ENCODE results near the gene ENO3.

ENO3 gene

DNA sequence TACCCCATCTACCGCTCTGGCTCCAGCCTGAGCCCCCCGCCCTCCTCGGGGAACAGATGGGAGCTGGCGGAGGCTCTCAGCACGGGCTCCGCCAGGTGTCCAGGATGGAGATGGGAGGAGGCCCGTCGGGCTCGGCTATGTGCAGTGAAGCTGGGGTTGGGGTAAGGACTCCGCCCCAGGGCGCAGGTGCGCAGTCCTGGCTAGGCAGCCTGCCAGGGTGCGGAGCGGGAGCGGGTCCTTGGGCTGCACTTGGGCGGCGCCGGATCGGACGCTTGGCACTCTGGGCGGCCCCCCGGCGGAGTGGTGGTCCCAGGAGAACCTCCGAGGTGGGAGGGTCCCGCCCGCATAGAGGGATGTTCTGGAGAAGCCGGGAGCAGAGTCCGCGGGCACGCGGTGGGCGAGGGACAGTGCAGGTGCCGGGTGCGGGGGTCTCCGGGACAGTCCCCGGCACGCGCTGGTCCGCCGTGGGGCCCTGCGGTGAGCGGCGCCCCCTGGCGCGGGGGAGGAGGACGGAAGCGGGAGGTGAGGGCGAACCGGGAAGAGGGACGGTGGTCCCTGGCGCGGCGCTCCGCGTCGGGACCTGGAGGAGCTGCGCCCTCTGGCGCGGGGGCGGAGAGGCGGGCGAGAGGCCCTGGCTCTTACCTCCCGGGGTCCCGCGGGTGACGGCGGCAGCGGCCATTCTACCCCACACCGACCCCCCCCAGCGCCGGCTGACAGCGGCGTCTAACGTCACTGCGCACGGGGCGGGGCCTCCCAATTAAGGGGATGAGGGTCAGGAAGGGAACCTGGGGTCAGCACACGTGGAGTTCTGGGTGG is 36.2 kb downstream of the ENO3 start, which contains the start of gene CAMTA2:
TSS of gene CAMTA2 (minus strand) at position 725 of the 816 bp plus-strand sequence. CDS start 1,453 bp downstream, outside the sequence.
- peaks cover 15 to 24% of the 10 kb centered on the region in 2 donors for H3K4me1 ChIP-seq (ENCODE audit: control insufficient read depth in 1 of 2, insufficient read depth in 2 of 2, low read length in 2 of 2)
- H3K27me3 ChIP-seq (ENCODE audit: low read depth, low read length): no peaks in the 10 kb centered on the region
- peak within 1 kb of the TSS; percentile 82 for H3K27ac ChIP-seq (ENCODE audit: low read length)
- peak within 1 kb of the TSS; percentile 65 to 78 for H3K4me3 ChIP-seq (ENCODE audit: low read depth in 1 of 2, low read length in 2 of 2)
- no peaks in the 10 kb centered on the region for H3K9me3 ChIP-seq (ENCODE audit: control insufficient read depth in 1 of 2, low read length in 2 of 2)
- peaks cover 10 to 23% of the 10 kb centered on the region in 2 donors for H3K36me3 ChIP-seq (ENCODE audit: control insufficient read depth in 1 of 2, insufficient read depth in 2 of 2, low read length in 2 of 2)

DNA sequence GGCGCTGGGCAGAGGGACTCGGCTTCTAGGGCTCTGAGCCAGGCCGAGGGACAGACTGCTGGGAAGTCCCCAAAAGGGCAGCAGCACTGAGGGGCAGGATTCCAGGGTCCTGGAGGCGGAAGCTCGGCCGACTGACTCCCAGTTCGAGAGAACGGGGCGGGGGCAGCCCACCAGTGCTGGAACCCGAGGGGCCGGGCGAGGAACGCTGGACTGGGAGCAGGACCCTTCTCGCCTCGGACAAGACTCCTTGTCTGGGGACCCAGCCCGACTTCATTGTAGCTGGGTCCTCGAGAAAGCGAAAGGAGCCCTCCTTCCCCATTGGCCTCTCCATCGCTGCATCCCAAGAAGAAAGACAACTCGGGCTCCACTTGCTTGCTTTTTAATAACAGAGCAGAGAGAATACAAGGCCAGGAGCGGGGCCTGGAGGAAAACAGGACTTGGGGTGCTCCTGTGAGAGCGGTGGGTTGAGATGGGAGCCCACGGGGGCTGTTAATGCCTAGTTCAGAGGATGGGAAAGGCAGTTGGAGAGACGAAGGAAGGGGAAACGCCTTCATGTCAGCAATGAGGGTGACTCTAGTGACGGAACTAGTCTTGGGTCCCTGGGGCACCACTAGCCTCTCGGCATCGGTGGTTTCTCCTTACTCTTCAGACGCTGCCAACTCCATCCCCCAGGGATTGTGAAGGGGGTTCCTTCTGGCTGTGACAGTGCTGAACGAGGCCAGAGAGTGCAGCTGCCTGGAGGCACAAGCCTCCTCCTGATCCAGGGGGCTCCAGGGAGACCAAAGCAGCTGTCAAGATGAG is 37.0 kb downstream of the ENO3 start:
- H3K36me3 ChIP-seq (ENCODE audit: control insufficient read depth in 1 of 2, insufficient read depth in 2 of 2, low read length in 2 of 2): peaks cover 3 to 14% of the 10 kb centered on the region in 2 donors
- H3K9me3 ChIP-seq (ENCODE audit: control insufficient read depth in 1 of 2, low read length in 2 of 2): no peaks in the 10 kb centered on the region
- peak overlapping the region; percentile 82 for H3K27ac ChIP-seq (ENCODE audit: low read length)
- H3K27me3 ChIP-seq (ENCODE audit: low read depth, low read length): no peaks in the 10 kb centered on the region
- peaks cover 15 to 24% of the 10 kb centered on the region in 2 donors for H3K4me1 ChIP-seq (ENCODE audit: control insufficient read depth in 1 of 2, insufficient read depth in 2 of 2, low read length in 2 of 2)
- H3K4me3 ChIP-seq (ENCODE audit: low read depth in 1 of 2, low read length in 2 of 2): peak overlapping the region; percentile 65 to 78

DNA sequence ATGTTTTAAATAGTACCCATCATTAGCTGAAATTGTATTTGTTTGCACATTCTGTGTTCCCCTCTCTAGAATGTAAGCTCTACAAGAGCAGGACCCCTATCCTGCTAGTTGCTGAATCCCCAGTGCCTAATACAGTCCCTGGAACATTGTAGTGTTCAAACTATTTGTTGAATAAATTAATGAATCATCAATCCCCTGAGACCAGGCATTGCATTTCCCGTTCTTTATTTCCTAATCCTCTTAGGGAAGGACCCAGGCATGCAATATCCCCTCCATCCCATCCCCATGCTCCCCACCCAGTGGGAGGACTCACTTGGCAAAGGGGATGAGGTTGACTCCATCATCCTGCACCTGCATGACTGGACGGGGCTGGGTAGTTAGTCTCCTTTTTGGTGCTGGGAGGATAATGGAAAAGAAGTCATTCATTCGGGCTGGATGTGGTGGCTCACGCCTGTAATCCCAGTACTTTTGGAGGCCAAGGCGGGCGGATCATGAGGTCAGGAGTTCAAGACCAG is 43.2 kb downstream of the ENO3 start:
- Histone ChIP-seq H3K4me3 (ENCODE audit: low read depth in 1 of 2, low read length in 2 of 2) (no peak overlapping the region), H3K4me1 (ENCODE audit: control insufficient read depth in 1 of 2, insufficient read depth in 2 of 2, low read length in 2 of 2) (peaks cover 0 to 17% of the 10 kb centered on the region in 2 donors), H3K27me3 (ENCODE audit: low read depth, low read length) (no peaks in the 10 kb centered on the region), H3K27ac (ENCODE audit: low read length) (no peak overlapping the region), H3K36me3 (ENCODE audit: control insufficient read depth in 1 of 2, insufficient read depth in 2 of 2, low read length in 2 of 2) (no peaks in the 10 kb centered on the region), H3K9me3 (ENCODE audit: control insufficient read depth in 1 of 2, low read length in 2 of 2) (no peaks in the 10 kb centered on the region)

DNA sequence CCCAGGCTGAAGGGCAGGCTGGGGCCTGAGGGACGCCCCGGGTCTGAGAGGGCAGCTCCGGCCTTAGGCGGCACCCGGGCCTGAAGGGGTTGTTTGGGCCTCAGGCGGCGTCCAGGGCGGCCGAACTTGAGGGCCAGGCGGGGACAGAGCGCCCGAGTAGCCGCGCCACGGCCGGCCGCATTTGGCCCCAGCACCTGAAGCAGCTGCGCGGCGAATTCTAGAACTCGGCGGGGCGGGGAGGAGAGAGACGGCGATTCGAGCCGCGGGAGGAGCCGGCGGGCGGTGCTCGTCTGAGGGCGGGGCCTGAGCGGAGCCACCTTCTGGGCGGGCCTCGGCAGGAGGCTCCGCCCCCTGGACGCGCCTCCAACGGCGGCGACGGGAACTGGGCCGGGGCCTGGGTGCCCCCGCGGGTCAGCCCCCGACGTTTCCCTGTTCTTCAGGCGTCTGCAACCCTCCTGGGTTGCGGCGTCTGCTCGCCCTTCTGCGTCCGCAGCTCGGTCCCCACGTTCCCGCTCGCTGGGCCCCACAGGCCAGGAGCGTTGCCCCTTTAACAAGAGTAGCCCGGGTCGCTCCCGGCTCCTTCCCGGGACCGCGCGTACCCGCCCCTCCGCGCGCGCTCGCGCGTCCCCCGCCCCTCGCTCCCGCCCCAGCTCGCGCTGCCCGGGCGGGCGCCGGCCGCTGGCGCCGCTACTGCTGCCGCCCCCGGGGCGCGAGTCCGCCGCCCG is 46.5 kb downstream of the ENO3 start, which contains the start of the genes INCA1 and KIF1C:
TSS of gene INCA1 (minus strand) at position 221 of the 725 bp plus-strand sequence. CDS start 3,085 bp downstream, outside the sequence.
TSS of gene KIF1C (plus strand) at position 649 of the 725 bp plus-strand sequence. CDS start 2,297 bp downstream, outside the sequence.
- Histone ChIP-seq H3K4me3 (ENCODE audit: low read depth in 1 of 2, low read length in 2 of 2) (peak within 1 kb of the TSS; percentile 92), H3K4me1 (ENCODE audit: control insufficient read depth in 1 of 2, insufficient read depth in 2 of 2, low read length in 2 of 2) (peaks cover 8 to 33% of the 10 kb centered on the region in 2 donors), H3K9me3 (ENCODE audit: control insufficient read depth in 1 of 2, low read length in 2 of 2) (no peaks in the 10 kb centered on the region), H3K27me3 (ENCODE audit: low read depth, low read length) (no peaks in the 10 kb centered on the region), H3K27ac (ENCODE audit: low read length) (peak within 1 kb of the TSS; percentile 77), H3K36me3 (ENCODE audit: control insufficient read depth in 1 of 2, insufficient read depth in 2 of 2, low read length in 2 of 2) (peaks cover 16 to 18% of the 10 kb centered on the region in 2 donors)

DNA sequence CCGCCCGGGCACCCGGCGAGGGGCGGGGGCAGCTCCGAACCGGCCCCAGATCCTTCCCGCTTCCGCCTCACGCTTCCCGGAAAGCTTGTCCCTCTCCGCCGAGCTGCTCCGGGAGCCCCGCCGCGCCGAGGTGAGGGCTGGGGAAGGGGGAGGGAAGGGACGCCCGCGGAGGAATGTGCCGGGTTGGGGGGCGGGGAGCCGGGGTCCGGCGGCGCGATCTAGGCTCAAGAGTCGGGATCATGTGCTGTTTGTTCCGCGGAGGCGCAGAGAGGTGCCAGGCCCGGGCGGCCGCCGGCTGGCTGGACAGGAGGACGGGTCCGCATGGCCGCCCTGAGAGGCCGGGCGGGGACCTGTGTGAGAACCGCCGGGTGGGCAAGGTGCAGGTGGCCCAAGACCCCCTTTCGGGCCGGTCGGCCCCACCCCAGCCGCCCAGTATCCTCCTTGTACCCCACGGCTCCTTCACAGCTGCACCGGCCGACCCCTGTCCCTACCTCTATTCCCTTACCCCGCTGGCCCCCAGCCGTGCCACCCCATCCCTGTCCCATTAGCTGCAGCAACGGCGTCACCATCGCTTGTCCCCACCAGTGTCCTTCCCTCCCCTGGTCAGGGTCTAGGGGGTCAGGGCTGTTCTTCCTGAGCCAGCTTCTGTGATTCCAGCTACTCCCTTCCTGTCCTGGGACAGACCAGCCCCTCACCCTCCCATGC is 47.3 kb downstream of the ENO3 start:
- H3K36me3 ChIP-seq (ENCODE audit: control insufficient read depth in 1 of 2, insufficient read depth in 2 of 2, low read length in 2 of 2): peaks cover 19 to 25% of the 10 kb centered on the region in 2 donors
- peaks cover 8 to 33% of the 10 kb centered on the region in 2 donors for H3K4me1 ChIP-seq (ENCODE audit: control insufficient read depth in 1 of 2, insufficient read depth in 2 of 2, low read length in 2 of 2)
- peak overlapping the region; percentile 77 for H3K27ac ChIP-seq (ENCODE audit: low read length)
- H3K9me3 ChIP-seq (ENCODE audit: control insufficient read depth in 1 of 2, low read length in 2 of 2): no peaks in the 10 kb centered on the region
- H3K4me3 ChIP-seq (ENCODE audit: low read depth in 1 of 2, low read length in 2 of 2): peak overlapping the region; percentile 92
- H3K27me3 ChIP-seq (ENCODE audit: low read depth, low read length): no peaks in the 10 kb centered on the region

DNA sequence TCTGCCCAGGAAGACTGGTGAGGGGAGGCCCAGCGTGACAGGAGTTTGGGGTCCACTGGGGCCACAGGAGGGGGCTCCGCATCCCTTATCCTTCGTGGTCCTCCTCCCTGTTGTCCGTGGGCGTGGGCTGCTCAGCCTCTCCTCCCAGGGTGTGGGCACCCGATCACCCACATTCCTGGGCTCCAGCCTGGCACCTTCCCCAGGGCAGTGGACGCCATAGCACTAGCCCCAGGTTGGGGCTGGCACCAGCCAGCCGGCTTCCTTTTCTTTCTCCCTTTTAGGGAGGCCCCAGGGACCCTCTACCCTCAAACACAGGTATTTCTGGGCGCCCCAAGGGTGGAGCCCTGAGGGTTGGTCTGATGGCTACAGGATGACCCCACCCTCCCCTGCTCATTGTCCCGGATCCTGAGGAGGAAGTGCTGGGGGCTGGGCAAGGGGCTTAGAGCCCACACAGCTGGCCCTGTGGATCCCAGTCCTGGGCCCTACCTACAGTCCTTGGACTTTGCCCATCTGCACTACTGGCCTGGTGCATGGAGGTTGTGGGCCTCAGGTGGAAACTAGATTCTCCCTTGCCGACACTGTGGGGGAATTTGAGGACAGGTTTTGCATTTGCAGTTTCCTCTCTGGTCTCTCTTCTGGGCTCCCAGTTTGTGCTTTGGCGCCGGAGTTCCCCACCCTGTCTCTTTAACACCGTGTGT is 48.0 kb downstream of the ENO3 start:
- H3K27ac ChIP-seq (ENCODE audit: low read length): peak overlapping the region; percentile 77

DNA sequence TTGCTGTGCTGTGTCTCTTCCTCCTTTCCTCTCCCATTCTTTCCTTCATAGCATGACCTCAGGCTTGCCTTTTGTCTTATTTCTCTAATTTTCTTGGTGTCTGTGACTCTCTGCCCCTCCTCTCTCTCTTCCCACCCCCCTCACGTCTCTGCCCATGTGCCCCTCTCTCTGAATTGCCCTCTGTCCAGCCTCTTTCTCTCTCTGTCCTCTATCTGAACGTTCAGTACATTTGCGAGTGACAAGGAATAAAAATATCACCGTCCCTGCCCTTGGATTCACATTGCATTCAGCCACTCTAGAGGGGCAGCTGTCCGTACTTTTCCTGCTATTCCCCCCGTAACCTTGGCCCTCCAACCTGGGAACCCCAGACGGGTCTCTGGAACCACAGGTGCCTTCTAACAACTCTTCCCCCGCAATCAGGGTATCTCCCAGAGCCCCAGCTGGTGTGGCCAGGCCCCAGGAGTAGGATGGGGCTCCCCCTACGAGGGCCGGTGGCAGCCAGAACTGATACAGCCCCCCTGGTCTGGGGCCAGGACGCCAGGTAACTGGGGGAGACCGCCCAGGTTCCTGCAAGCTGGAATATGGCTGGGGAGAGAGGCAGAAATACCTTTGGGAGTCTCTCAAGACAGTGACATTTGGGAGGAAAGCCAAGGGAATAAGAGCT is 48.6 kb downstream of the ENO3 start:
- H3K27ac ChIP-seq (ENCODE audit: low read length): peak overlapping the region; percentile 77
- H3K27me3 ChIP-seq (ENCODE audit: low read depth, low read length): no peaks in the 10 kb centered on the region
- peak overlapping the region; percentile 92 for H3K4me3 ChIP-seq (ENCODE audit: low read depth in 1 of 2, low read length in 2 of 2)
- H3K9me3 ChIP-seq (ENCODE audit: control insufficient read depth in 1 of 2, low read length in 2 of 2): no peaks in the 10 kb centered on the region
- peaks cover 8 to 33% of the 10 kb centered on the region in 2 donors for H3K4me1 ChIP-seq (ENCODE audit: control insufficient read depth in 1 of 2, insufficient read depth in 2 of 2, low read length in 2 of 2)
- peaks cover 33 to 39% of the 10 kb centered on the region in 2 donors for H3K36me3 ChIP-seq (ENCODE audit: control insufficient read depth in 1 of 2, insufficient read depth in 2 of 2, low read length in 2 of 2)

More for the DNA sequence above, 48.0 kb downstream of the ENO3 start:
- Histone ChIP-seq H3K36me3 (ENCODE audit: control insufficient read depth in 1 of 2, insufficient read depth in 2 of 2, low read length in 2 of 2) (peaks cover 26 to 32% of the 10 kb centered on the region in 2 donors), H3K27me3 (ENCODE audit: low read depth, low read length) (no peaks in the 10 kb centered on the region), H3K4me3 (ENCODE audit: low read depth in 1 of 2, low read length in 2 of 2) (peak overlapping the region; percentile 92), H3K4me1 (ENCODE audit: control insufficient read depth in 1 of 2, insufficient read depth in 2 of 2, low read length in 2 of 2) (peaks cover 8 to 33% of the 10 kb centered on the region in 2 donors), H3K9me3 (ENCODE audit: control insufficient read depth in 1 of 2, low read length in 2 of 2) (no peaks in the 10 kb centered on the region)

DNA sequence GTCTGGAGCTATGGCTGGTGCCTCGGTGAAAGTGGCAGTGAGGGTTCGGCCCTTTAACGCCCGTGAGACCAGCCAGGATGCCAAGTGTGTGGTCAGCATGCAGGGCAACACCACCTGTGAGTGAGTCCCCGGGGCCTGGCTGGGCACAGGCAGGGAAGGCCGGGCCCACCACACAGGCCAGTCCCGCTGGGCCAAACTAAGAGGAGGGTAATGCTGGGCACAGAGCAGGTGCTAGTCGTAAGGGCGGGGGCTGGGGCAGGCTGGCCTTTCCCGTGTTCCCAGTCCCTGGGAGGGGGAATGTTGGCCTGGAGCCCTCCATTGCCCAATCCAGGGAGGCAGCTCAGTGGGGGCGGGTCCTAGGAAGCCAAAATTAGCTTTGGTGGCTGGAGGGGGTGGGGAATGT is 49.3 kb downstream of the ENO3 start:
- Histone ChIP-seq H3K9me3 (ENCODE audit: control insufficient read depth in 1 of 2, low read length in 2 of 2) (no peaks in the 10 kb centered on the region), H3K36me3 (ENCODE audit: control insufficient read depth in 1 of 2, insufficient read depth in 2 of 2, low read length in 2 of 2) (peaks cover 39 to 46% of the 10 kb centered on the region in 2 donors), H3K27me3 (ENCODE audit: low read depth, low read length) (no peaks in the 10 kb centered on the region), H3K27ac (ENCODE audit: low read length) (no peak overlapping the region), H3K4me1 (ENCODE audit: control insufficient read depth in 1 of 2, insufficient read depth in 2 of 2, low read length in 2 of 2) (peaks cover 8 to 33% of the 10 kb centered on the region in 2 donors), H3K4me3 (ENCODE audit: low read depth in 1 of 2, low read length in 2 of 2) (peak overlapping the region; percentile 92)

DNA sequence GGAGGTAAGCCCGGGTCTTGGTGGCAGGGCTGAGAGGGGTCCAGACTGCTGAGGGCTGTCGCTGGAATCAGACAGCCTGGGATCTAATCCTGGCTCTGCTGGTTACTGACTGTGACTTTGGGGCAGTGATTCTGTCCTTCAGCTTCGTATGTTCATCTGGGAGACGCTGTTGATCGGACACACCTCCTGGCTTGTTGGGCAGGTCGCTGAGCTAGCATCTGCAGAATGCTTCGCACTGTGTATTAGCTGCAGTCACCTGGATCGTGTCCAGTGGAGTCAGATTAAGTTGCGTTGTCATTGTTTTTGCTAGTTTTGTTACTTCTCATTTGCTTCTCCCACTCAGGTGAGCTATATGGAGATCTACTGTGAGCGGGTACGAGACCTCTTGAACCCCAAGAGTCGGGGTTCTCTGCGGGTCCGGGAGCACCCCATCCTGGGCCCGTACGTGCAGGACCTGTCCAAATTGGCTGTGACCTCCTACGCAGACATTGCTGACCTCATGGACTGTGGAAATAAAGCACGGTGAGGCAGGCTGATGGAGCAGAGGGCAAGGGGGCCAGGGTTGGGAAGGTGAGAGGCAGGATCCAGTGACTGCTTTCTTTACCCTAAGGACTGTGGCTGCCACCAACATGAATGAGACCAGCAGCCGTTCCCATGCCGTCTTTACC is 51.3 kb downstream of the ENO3 start:
- Histone ChIP-seq H3K4me1 (ENCODE audit: control insufficient read depth in 1 of 2, insufficient read depth in 2 of 2, low read length in 2 of 2) (peaks cover 8 to 25% of the 10 kb centered on the region in 2 donors), H3K27ac (ENCODE audit: low read length) (no peak overlapping the region), H3K9me3 (ENCODE audit: control insufficient read depth in 1 of 2, low read length in 2 of 2) (no peaks in the 10 kb centered on the region), H3K27me3 (ENCODE audit: low read depth, low read length) (no peaks in the 10 kb centered on the region), H3K36me3 (ENCODE audit: control insufficient read depth in 1 of 2, insufficient read depth in 2 of 2, low read length in 2 of 2) (peaks cover 53 to 59% of the 10 kb centered on the region in 2 donors), H3K4me3 (ENCODE audit: low read depth in 1 of 2, low read length in 2 of 2) (no peak overlapping the region)

All from muscle layer of duodenum (tissue), 2 donors.